NOMO-1 treated with DMSO at 0.1 percent for 48 hours (cell line): ENCODE results near the gene ZSWIM6.

ENCODE experiments used
- DNase-seq: peaks from one replicate; lab custom pipeline; 2025; ENCODE audit not compliant: unreplicated experiment; lab: John Stamatoyannopoulos, UW

The ZSWIM6 gene

DNA sequence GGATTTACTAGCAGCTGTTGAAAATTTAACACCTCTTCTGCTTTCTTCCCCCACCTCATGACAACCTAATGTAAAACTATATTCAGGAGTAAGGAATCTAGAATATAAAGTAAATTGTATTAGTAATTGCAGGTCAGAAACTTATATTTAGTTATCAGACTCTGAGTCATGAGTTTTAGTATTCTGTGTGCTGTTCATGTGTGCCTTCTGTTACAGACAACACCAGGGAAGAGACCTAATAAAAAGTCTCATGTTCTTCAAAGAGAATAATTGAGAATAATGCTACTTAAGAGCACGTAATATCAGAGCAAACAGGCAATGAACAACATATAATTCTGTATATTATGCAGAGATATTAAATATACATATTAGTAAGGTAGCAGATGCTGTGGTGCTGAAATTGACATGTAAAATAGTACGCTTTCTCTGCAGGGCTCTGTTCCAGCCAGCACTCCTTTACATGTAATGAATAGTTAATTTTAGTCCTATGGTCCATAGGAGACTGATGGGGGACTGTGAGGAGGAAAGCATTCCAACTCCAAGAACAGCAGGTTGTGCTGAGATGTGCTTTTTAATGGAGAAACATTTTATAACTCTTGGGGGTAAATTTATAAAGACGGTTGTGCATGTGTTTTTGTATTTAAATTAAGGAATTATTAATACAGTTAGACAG lies 106.4 kb downstream of the ZSWIM6 start:
- no peak for DNase-seq

GRCh38 chr5:61440086-61440485 lies 108.0 kb downstream of the ZSWIM6 start:
- DNase-seq: no peak

DNA sequence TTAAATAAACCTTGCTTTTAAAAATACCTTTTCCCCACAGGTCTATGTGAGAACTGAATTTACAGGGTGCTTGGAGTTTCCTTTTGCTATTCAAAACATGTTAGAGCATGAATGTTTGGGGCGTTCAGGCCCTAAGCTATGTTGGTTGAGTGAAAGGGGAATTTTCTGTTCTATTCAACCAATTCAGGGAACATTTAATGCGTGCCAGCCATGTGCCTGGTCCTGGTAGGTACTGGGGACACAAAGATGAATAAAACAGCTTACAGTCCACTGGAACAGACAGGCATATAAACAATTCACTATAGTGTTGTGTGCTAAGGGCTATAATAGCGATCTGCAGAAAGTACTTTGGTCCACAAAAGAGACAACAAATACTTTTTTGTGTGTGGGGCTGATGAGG lies 108.5 kb downstream of the ZSWIM6 start:
- DNase-seq: no peak

DNA sequence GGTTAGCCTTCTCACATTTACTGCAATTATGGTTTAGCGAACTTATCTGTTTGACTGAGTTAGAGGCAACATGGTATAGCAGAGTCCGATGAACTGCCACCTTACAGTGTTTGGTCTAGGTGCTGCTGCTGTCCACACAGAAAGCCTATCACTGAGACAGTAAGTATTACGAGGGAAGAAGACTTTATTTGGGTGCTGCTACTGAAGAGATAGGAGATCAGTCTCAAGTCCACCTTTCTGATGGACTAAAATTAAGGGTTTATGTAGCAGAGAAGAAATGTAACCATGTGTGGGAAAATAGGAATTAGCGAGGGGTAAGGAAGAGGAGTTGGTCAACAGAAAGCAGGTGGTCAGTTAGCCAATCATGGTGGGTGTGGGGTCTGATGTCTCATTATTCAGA lies 109.7 kb downstream of the ZSWIM6 start:
- DNase-seq: no peak

DNA sequence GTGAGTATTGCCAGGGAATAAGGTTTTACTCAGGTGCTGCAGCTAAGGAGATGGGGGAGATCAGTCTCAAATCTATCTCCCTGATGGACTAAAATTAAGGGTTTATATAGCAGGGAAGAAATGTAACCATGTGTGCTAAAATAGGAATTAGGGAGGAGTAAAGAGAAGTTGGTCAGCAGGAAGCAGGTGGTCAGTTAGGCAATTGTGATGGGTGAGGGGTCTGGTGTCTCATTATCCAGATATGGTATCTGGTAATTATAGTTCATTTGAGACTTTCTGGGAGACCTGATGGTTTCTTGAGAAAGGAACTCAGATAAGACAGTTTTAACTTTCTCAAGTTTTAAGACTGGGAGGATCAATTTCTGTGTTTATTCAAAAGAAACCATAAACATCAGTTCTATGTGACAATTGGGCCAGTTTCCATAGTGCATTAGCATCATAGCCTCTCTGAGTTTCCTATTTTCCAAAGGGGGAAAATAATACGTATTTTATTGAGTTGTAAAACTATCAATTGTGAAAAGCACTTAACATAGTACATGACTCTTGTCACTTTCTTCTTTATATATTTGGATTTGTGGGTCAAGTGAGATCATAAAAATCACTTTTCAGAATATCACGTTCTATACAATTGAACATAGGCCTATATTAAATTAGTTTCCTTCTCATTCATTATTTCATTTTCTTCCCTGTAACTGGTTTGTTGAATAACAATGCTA lies 115.9 kb downstream of the ZSWIM6 start:
- no peak for DNase-seq

- no peak for DNase-seq
Observed at GRCh38 chr5:61449804-61450492, 117.9 kb downstream of the ZSWIM6 start.

DNA sequence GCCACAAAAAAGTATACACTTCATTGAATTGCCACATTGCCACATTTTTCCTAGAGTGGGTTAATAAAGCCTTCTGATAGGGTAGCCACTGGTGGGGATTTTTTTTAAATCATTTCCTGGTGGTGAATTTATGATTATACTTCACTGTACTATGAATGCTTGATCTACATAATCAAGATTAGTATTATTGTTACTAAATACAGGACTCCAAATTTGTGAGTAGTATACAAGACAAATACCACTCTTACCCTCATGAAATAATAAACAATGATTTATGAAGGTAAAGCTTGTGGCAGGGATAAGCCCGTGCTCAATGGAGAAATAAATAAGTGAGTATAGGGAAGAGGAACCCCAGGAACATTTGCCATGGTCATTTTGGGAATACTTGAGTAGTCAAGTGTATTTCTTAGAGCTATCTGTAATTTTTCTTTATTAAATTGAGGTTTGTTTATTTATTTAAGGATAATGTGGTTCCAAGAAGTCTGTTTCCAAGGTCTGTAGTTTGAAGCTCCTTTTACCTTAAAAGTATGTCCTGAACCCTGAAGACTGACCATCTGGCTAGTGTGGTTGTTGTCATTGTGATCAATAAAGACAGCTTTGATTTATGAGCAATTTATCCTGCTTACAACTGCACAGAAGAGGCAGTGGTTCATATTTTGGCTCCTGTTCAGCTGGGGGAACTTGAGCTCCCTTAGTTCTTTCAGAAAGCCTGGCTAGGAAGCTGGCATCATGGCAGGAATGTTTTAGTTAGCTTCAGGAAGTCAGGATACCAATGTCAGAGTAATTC lies 118.6 kb downstream of the ZSWIM6 start:
- no peak for DNase-seq

DNA sequence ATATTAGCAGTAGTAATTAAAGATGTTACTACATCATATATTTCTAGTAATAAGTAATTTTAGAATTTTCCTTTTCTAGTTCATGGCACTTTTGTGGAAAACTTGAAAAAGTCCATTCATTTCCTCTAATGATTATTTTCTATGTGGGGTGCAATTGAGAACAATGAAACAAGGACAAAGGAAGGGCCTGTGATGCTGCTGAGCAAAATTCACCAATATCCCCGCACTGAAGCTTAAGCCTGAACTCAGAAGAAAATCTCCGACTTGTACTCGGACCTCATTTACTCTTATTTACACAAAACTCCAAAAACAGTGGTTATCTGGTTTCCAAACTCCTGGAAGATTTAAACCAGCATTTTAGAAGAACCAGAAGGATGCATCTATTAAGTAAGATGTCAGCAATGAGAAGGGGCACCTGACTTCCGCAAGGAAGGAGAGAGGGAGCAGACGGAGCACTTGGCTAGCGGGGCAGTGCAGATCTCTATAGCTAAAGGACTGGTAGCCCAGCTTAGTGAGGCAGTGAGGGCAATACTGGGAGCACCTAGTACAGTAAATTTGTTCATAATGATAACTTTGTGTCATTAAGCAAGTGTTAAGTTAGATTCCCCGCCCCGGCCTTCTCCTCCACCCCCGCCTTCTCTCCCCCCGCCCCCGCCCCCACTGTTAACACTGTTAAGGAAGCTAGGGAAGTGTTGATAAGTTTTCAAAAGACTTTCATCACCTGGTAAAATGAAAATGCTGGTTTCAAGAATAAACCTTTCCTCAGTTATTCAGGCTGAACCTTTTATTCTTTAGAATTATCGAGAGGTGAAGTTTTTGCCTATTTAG lies 123.3 kb downstream of the ZSWIM6 start:
- no peak for DNase-seq

DNA sequence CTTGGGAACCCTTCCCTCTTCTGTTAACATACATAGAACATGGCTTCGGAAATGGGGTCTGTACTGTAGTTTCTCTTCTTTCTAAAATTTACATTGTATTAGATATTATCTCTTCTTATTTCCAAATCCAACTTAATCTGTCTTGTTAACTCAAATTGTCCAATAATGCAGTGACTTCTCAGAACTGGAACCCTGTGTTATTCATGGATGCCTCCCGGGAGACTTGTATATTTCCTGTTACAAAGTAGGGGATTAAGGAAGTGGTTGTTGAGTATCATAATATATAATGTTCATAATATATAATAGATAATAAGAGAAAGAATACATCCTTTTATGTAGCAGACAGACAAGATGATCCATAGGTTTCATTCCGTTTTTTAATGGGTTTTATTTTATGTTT lies 128.4 kb downstream of the ZSWIM6 start:
- DNase-seq: no peak

GRCh38 chr5:61461417-61461816 lies 129.4 kb downstream of the ZSWIM6 start:
- DNase-seq: no peak

DNA sequence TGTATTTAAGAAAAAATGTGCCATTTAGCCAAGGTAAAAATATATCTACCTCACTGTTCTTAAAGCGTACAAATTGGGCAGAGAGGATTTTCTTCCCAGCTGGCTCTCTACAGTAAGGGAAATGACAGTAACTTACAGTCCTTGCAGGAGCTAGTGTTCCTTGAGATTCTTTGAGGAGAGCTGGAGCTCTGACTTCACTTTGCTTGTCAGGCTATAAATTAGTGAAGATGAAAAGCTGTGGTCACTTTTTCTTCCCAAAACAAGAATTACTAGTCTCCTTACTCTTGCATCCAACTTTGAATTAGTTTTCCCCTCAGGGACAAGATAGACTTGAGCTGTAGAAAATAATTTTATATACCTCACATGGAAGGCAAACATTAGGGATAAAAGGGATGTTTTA lies 129.9 kb downstream of the ZSWIM6 start:
- no peak for DNase-seq

DNA sequence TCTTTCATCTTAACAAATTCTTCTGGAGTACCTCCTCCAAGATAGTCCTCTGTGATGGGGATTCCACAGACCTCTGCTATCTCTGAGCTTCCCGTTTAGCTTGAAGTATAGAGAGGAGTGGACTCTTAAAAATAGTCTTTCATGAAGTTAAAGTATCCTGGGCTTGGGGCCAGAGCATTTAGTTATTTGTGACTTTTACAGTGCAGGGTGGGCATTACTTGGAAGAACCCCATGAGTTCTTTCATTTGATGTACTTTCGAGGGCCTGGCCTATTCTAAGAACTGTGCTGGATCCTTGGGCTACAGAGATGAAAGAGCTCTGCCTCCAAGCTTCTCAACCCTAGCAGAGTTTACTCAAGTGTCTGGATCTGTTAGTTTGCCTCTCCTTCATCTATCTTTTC lies 131.5 kb downstream of the ZSWIM6 start:
- no peak for DNase-seq

DNA sequence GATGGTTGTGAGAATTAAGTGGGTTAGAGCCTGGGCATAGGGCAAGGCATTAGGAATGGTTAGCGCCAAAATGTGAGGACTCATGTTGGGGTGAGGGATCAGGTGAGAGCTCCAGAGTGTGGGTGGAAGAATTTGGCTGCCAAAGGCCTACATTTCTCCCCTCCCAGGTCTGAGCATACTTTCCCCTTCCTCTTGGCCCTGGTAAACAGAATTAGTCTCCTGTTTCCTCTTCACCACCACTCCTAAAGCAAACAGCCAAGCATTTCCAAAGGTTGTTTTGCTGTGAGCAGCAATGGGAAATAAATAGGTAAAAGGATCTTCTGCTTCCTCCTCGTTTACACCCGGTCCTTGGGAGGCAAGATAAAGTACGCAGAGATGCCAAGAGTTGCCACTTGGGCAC lies 132.5 kb downstream of the ZSWIM6 start:
- DNase-seq: no peak

DNA sequence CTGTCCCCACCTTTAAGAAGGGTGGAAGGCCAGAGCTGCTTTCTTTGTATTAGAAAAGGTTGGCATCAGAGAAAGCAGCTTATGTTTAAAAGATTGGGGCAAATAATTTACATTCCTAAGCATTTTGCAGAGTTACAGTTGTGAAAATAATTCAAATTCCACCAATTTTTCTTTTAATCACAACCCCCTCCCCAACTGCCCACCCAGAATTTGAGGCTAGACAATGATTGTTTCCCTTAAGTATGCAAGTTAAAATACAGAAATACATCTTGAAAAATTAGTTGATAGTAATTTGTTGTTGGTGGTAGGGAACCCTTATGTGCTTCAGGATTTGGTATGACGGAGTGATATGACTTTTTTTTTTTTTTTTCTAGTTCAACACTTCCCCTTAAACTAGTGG lies 133.0 kb downstream of the ZSWIM6 start:
- no peak for DNase-seq

- no peak for DNase-seq
Observed at GRCh38 chr5:61465496-61465895, 133.4 kb downstream of the ZSWIM6 start.

DNA sequence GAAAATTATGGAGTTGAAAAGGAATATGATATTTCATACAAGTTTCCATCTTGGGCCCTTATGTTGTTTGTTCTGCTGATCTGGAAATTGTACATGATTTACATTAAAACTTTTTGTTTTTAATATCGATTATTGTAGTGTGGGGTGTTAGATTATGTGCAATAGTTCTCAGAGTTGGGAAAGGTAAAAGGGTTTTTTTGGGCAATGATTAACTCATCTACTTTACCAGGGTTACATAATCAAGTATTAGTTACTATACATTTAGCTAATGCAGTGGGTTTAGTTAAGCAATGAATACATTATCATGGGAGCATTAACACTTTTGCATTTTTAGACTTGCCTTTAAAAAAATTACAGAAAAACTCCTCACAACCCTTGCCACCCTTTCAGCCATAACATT lies 134.0 kb downstream of the ZSWIM6 start:
- no peak for DNase-seq

GRCh38 chr5:61467766-61468482 lies 135.9 kb downstream of the ZSWIM6 start:
- no peak for DNase-seq

GRCh38 chr5:61468483-61468865 lies 136.4 kb downstream of the ZSWIM6 start:
- no peak for DNase-seq

DNA sequence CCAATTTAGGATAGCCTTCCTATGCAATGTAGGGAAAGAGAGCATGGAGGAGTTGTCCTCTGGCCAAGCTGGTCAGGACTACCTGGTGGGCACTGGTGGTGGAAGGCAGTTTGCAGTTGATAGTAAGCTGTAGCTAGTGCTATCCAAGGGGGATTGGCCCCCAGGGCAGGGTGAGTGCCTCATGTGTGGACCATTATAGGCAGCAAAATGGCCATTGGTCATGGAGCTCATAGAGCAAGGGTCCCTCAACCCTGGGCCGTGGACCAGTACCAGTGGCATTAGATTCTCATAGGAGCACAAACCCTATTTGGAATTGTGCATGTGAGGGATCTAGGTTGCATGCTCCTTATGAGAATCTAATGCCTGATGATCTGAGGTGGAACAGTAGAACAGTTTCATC lies 139.3 kb downstream of the ZSWIM6 start:
- no peak for DNase-seq
